NCI-H146 (cell line): Measurements from ENCODE around the gene PRSS1.
"Not testable (repeated sequence)": the region's sequence is repeated elsewhere in the genome, so short reads cannot be mapped to it uniquely, and the experiment has no call there.

ENCODE experiments used
- DNase-seq: peaks from one replicate; lab custom pipeline; 2025; lab: John Stamatoyannopoulos, UW

PRSS1 gene

GRCh38 chr7:142748410-142748809 lies 862 bp upstream of the PRSS1 start:
- not testable (repeated sequence) for DNase-seq

- DNase-seq, result no peak
Observed at GRCh38 chr7:142750321-142750938, 1.2 kb downstream of the PRSS1 start.

GRCh38 chr7:142751526-142752175 lies 2.4 kb downstream of the PRSS1 start:
- DNase-seq, result not testable (repeated sequence)

GRCh38 chr7:142752376-142753225 lies 3.3 kb downstream of the PRSS1 start:
- no peak for DNase-seq

GRCh38 chr7:142753366-142753765 lies 4.1 kb downstream of the PRSS1 start:
- DNase-seq, result no peak

GRCh38 chr7:142753925-142754491 lies 4.7 kb downstream of the PRSS1 start:
- DNase-seq, result not testable (repeated sequence)

GRCh38 chr7:142754681-142755575 lies 5.7 kb downstream of the PRSS1 start:
- no peak for DNase-seq

- not testable (repeated sequence) for DNase-seq
Observed at GRCh38 chr7:142758312-142758711, 9.0 kb downstream of the PRSS1 start.

GRCh38 chr7:142759433-142759832 lies 10.2 kb downstream of the PRSS1 start:
- no peak for DNase-seq

- no peak for DNase-seq
Observed at GRCh38 chr7:142760071-142760642, 10.9 kb downstream of the PRSS1 start.

GRCh38 chr7:142761606-142762005 lies 12.3 kb downstream of the PRSS1 start:
- not testable (repeated sequence) for DNase-seq

- no peak for DNase-seq
Observed at GRCh38 chr7:142762104-142762503, 12.8 kb downstream of the PRSS1 start.

- DNase-seq, result no peak
Observed at GRCh38 chr7:142767451-142767850, 18.2 kb downstream of the PRSS1 start.

- DNase-seq, result no peak
Observed at GRCh38 chr7:142767861-142768260, 18.6 kb downstream of the PRSS1 start.

- not testable (repeated sequence) for DNase-seq
Observed at GRCh38 chr7:142768885-142769284, 19.6 kb downstream of the PRSS1 start.

GRCh38 chr7:142770661-142771352 lies 21.5 kb downstream of the PRSS1 start, which contains the start of gene PRSS2:
Gene PRSS2 (plus strand): TSS chr7:142770970. CDS start chr7:142770983, 13 bp downstream.
- no peak for DNase-seq

- peak; percentile 3 for DNase-seq
Observed at GRCh38 chr7:142771353-142771723, 22.1 kb downstream of the PRSS1 start.

- no peak for DNase-seq
Observed at GRCh38 chr7:142772051-142772450, 22.8 kb downstream of the PRSS1 start.

GRCh38 chr7:142772673-142773072 lies 23.4 kb downstream of the PRSS1 start:
- no peak for DNase-seq

- no peak for DNase-seq
Observed at GRCh38 chr7:142773230-142773629, 24.0 kb downstream of the PRSS1 start.
